Epithelial cell of esophagus (primary cell): Measurements from ENCODE around the gene HS6ST3.

Source experiments
- DNase-seq: peaks from one replicate; pipeline ENCODE4 v3.0.0; 2010; ENCODE audit warnings: low read depth
- H3K4me3 ChIP-seq: 2 replicates; pipeline ENCODE4 v1.5.1; 2011; ENCODE audit warnings: mild to moderate bottlenecking, low read length, control low read depth
- CTCF ChIP-seq: IDR thresholded peaks from 2 replicates; pipeline ENCODE4 v1.5.1; 2011; ENCODE audit warnings: low read depth, mild to moderate bottlenecking, low read length, control low read depth, inconsistent platforms; ENCODE audit not compliant: insufficient read depth; ENCODE audit errors: missing control alignments

The HS6ST3 gene

GRCh38 chr13:96858133-96858826 is 768.4 kb downstream of the HS6ST3 start:
- no peak for TF ChIP-seq CTCF
- DNase-seq: no peak
- H3K4me3 ChIP-seq: no peak overlapping the region

GRCh38 chr13:96860882-96861281 is 771.0 kb downstream of the HS6ST3 start:
- TF ChIP-seq CTCF: no peak
- no peak for DNase-seq
- no peak overlapping the region for H3K4me3 ChIP-seq

- DNase-seq: no peak
- no peak overlapping the region for H3K4me3 ChIP-seq
- no peak for TF ChIP-seq CTCF
Measured at GRCh38 chr13:96862093-96862492, 772.2 kb downstream of the HS6ST3 start.

- no peak for TF ChIP-seq CTCF
- no peak overlapping the region for H3K4me3 ChIP-seq
- DNase-seq: no peak
Measured at GRCh38 chr13:96862999-96863398, 773.1 kb downstream of the HS6ST3 start.

GRCh38 chr13:96871469-96871868 is 781.6 kb downstream of the HS6ST3 start:
- no peak for TF ChIP-seq CTCF
- no peak overlapping the region for H3K4me3 ChIP-seq
- no peak for DNase-seq

GRCh38 chr13:96880419-96880818 is 790.5 kb downstream of the HS6ST3 start:
- no peak for DNase-seq
- no peak overlapping the region for H3K4me3 ChIP-seq
- TF ChIP-seq CTCF: no peak
